Uterus (tissue), 2 donors: ENCODE data around the gene IGFN1.

ENCODE experiments used
- POLR2A ChIP-seq, 2 donors: fragments of 450-650 bp; IDR thresholded peaks; one replicate each; pipeline ENCODE4 v1.6.1; 2016; ENCODE audit warnings: antibody characterized with exemption in 2 of 2, mild to moderate bottlenecking in 1 of 2, moderate library complexity in 1 of 2
- TF ChIP-seq, protein P1 (sequence below), 4 experiments: fragments of 200-600 bp in 2 of 4; fragments of 450-650 bp in 2 of 4; sonication (generic) in 2 of 4; IDR thresholded peaks; one replicate each; pipeline ENCODE4 v1.5.1; 2016 to 2019; ENCODE audit warnings: antibody characterized with exemption in 4 of 4, mild to moderate bottlenecking in 2 of 4, moderate library complexity in 1 of 4

DNA sequence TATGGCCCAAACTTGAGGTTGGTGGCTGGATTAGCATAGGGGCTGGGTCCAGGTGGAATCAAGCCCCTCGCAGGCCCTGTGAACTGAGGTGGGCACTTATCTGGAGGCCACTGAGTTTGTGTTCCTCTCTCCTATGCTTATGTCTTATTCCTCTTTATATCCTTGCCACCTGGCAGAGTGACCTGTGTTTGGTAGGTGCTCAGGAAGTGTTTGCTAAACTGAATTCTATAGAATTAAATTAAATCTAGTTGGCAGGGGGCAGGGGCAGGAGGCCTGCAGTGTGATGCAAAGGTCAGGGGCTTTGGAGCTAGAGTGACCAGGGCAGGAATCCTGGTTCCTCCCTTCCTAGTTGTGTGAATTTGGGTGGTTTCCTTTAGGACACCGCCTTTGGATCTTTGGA lies 35.3 kb upstream of the IGFN1 start:
- TF ChIP-seq POLR2A (IDR thresholded peaks at IDR 0.05), result no peak
- TF ChIP-seq, protein P1, sequence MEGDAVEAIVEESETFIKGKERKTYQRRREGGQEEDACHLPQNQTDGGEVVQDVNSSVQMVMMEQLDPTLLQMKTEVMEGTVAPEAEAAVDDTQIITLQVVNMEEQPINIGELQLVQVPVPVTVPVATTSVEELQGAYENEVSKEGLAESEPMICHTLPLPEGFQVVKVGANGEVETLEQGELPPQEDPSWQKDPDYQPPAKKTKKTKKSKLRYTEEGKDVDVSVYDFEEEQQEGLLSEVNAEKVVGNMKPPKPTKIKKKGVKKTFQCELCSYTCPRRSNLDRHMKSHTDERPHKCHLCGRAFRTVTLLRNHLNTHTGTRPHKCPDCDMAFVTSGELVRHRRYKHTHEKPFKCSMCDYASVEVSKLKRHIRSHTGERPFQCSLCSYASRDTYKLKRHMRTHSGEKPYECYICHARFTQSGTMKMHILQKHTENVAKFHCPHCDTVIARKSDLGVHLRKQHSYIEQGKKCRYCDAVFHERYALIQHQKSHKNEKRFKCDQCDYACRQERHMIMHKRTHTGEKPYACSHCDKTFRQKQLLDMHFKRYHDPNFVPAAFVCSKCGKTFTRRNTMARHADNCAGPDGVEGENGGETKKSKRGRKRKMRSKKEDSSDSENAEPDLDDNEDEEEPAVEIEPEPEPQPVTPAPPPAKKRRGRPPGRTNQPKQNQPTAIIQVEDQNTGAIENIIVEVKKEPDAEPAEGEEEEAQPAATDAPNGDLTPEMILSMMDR (IDR thresholded peaks at IDR 0.05), result no peak
